Endothelial cell of umbilical vein (primary cell): ENCODE data around the gene FLT4. TPM values are rescaled to one million over a fixed set of nuclear protein-coding genes. Genes with fewer than 3 reads are reported as not detected.

Source experiments
- BruUV-seq: library from RNA; stranded (reverse); fragments of 400-500 nt; replicated peaks from 2 replicates; lab custom pipeline; 2021; lab: Mats Ljungman, UMichigan
- CTCF ChIA-PET: fragments of 300-600, 350-600 bp; sonication (Branson Sonifier 250); formaldehyde crosslinking; loops from one replicate; lab custom pipeline; 2021; ENCODE audit warnings: antibody characterized with exemption, inconsistent platforms; lab: Charles Lee
- POLR2A ChIA-PET: fragments of 300-600, 350-600 bp; sonication (Branson Sonifier 250); formaldehyde crosslinking; loops from one replicate; lab custom pipeline; 2021; ENCODE audit warnings: antibody characterized with exemption, inconsistent platforms; lab: Charles Lee
- DNase-seq: peaks from one replicate; pipeline ENCODE4 v3.0.0-alpha.2; 2011; ENCODE audit warnings: low read depth, low spot score
- FAIRE-seq: peaks from 2 replicates; lab custom pipeline; 2011; peaks lifted over from hg19 to GRCh38; lab: Jason Lieb, UNC
- H2AFZ ChIP-seq: 2 replicates; pipeline ENCODE4 v1.6.0; 2012; ENCODE audit warnings: low read depth, low read length, control low read depth, inconsistent platforms
- H3K27ac ChIP-seq: 2 replicates; pipeline ENCODE4 v1.5.1; 2011; ENCODE audit warnings: low read depth, mild to moderate bottlenecking, control low read depth, low read length, moderate library complexity; ENCODE audit not compliant: insufficient read depth
- H3K27me3 ChIP-seq, 2 experiments: 2 replicates each; pipeline versions ENCODE4 v1.6.0 to v1.6.1; 2011; ENCODE audit warnings: low read length in 2 of 2, mixed read lengths in 1 of 2; ENCODE audit not compliant: control insufficient read depth in 2 of 2, insufficient read depth in 2 of 2
- H3K36me3 ChIP-seq, 2 experiments: 2 replicates in 1 of 2; 3 replicates in 1 of 2; pipeline ENCODE4 v1.5.1; 2011; ENCODE audit warnings: low read length in 2 of 2, mild to moderate bottlenecking in 1 of 2, moderate library complexity in 1 of 2; ENCODE audit not compliant: control insufficient read depth in 2 of 2, insufficient read depth in 2 of 2; ENCODE audit errors: extremely low read depth in 1 of 2
- H3K4me1 ChIP-seq: 3 replicates; pipeline ENCODE4 v1.5.1; 2011; ENCODE audit warnings: mild to moderate bottlenecking, low read length; ENCODE audit not compliant: control insufficient read depth, insufficient read depth; ENCODE audit errors: extremely low read depth
- H3K4me2 ChIP-seq: 2 replicates; pipeline ENCODE4 v1.6.1; 2011; ENCODE audit warnings: low read length, control low read depth, mixed read lengths; ENCODE audit not compliant: insufficient read depth
- H3K4me3 ChIP-seq, 3 experiments: fragments of 200-600 bp in 1 of 3; sonication (generic), shearing (Covaris generic) in 1 of 3; replicated peaks in 1 of 3; 2 replicates each; pipeline ENCODE4 v1.5.1; 2011 to 2016; ENCODE audit warnings: control low read depth in 3 of 3, low read length in 3 of 3, mild to moderate bottlenecking in 2 of 3, inconsistent platforms in 1 of 3, low read depth in 1 of 3, moderate library complexity in 1 of 3; ENCODE audit not compliant: insufficient read depth in 1 of 3
- H3K79me2 ChIP-seq: 2 replicates; pipeline ENCODE4 v1.6.0; 2012; ENCODE audit warnings: low read length, inconsistent platforms; ENCODE audit not compliant: control insufficient read depth, insufficient read depth
- H3K9ac ChIP-seq: replicated peaks from 2 replicates; pipeline ENCODE3; 2011; ENCODE audit warnings: low read length, control low read depth; ENCODE audit not compliant: insufficient read depth; ENCODE audit errors: extremely low read depth
- H3K9me1 ChIP-seq: replicated peaks from 3 replicates; pipeline ENCODE4 v1.6.0; 2011; ENCODE audit warnings: mild to moderate bottlenecking, low read length; ENCODE audit not compliant: control insufficient read depth, insufficient read depth; ENCODE audit errors: extremely low read depth
- H3K9me3 ChIP-seq: replicated peaks from 2 replicates; pipeline ENCODE4 v1.5.1; 2012; ENCODE audit warnings: low read length, inconsistent platforms; ENCODE audit not compliant: control insufficient read depth, insufficient read depth
- H4K20me1 ChIP-seq: replicated peaks from 2 replicates; pipeline ENCODE3; 2011; ENCODE audit warnings: mild to moderate bottlenecking, low read length; ENCODE audit not compliant: control insufficient read depth, insufficient read depth; ENCODE audit errors: extremely low read depth
- CTCF ChIP-seq, 2 donors: IDR thresholded peaks; 1 replicate in 1 of 2; 2 replicates in 1 of 2; pipeline ENCODE4 v1.5.1; 2011; ENCODE audit warnings: low read length in 2 of 2, mild to moderate bottlenecking in 2 of 2, moderate library complexity in 2 of 2, control low read depth in 1 of 2, inconsistent platforms in 1 of 2, low read depth in 1 of 2; ENCODE audit not compliant: insufficient read depth in 1 of 2; ENCODE audit errors: extremely low read depth in 1 of 2
- EZH2 ChIP-seq: IDR thresholded peaks from 2 replicates; pipeline ENCODE4 v1.6.1; 2012; ENCODE audit warnings: borderline replicate concordance, low read depth, mild to moderate bottlenecking, moderate library complexity, low read length, inconsistent platforms; ENCODE audit not compliant: severe bottlenecking
- FOS ChIP-seq: IDR thresholded peaks from 2 replicates; pipeline ENCODE4 v1.6.1; 2011; ENCODE audit warnings: mild to moderate bottlenecking, low read length, moderate library complexity, borderline replicate concordance; ENCODE audit not compliant: insufficient read depth
- GATA2 ChIP-seq: IDR thresholded peaks from 2 replicates; pipeline ENCODE4 v1.7.0; 2011; ENCODE audit warnings: low read depth, mild to moderate bottlenecking, moderate library complexity, mixed read lengths, low read length; ENCODE audit not compliant: insufficient read length, insufficient read depth
- JUN ChIP-seq: IDR thresholded peaks from 2 replicates; pipeline ENCODE4 v1.6.1; 2011; ENCODE audit warnings: borderline replicate concordance, low read depth; ENCODE audit not compliant: insufficient read length, insufficient read depth
- MYC ChIP-seq: IDR thresholded peaks from one replicate; pipeline ENCODE4 v1.6.1; 2011; ENCODE audit warnings: mild to moderate bottlenecking, low read depth, low read length
- POLR2A ChIP-seq: IDR thresholded peaks from 2 replicates; pipeline ENCODE4 v1.6.1; 2012; ENCODE audit warnings: low read depth, mild to moderate bottlenecking, control low read depth, low read length
- POLR2AphosphoS5 ChIP-seq: IDR thresholded peaks from 2 replicates; pipeline ENCODE4 v1.6.1; 2012; ENCODE audit warnings: low read depth, mild to moderate bottlenecking, control low read depth, low read length, moderate library complexity; ENCODE audit not compliant: insufficient read depth
- dilution Hi-C: fragments of 300-500 bp; cut with MboI; formaldehyde crosslinking; loops from one replicate; pipeline ENCODE4 v1.15.0; 2019; ENCODE audit warnings: low sequenced_read_pairs; ENCODE audit not compliant: extremely low pct_ligation_motif_present
- intact Hi-C: fragments of 100-400 bp; cut with micrococcal nuclease; formaldehyde crosslinking; loops from one replicate; pipeline ENCODE4 v1.10.0; 2022
- polyA plus RNA-seq, 4 experiments: library from polyadenylated mRNA; depleted of rRNA in 3 of 4; stranded (reverse) in 3 of 4; unstranded in 1 of 4; fragments of >200 nt; gene quantifications; 2 replicates each; pipeline versions ENCODE4 v1.2.1 to v1.2.3, GENCODE V29; 2011 to 2012; ENCODE audit warnings: missing spikeins in 1 of 4
- total RNA-seq: library from RNA; stranded (reverse); gene quantifications from 2 replicates; pipeline ENCODE4 v1.2.3, GENCODE V29; 2021

The FLT4 gene
- total and polyA plus RNA-seq, 2 donors (not counting 3 experiments of a cell fraction or from before 2014, with no cell fraction given), result 44.4 to 71.5 TPM

DNA sequence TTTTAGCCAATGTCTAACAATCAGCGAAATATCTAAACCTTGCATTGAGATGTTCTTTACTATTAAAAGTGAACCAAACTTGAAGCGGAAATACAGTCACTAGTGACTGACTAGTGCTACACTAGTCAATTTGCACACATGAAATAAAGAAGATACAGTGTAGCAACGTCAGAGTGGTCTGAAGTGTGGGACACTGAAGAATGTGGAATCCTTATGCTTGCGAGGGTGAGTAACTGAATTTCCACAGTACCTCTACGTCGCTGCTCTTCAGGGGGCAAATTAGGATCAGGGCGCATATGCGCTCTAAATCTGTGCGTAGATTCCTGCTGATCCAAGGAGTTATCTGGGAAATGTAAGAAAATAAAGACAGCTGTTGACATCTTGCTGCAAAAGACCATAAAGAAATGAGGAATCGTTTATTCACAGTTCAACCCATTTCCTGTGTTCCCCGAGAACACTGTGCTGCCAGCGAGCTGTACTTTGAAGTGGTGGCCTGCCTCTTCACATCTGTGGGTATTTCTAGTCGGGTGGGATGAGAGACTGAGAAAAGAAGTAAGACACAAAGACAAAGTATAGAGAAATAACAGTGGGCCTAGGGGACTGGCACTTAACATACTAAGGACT is 39.8 kb upstream of the FLT4 start:
- FAIRE-seq (no peak), DNase-seq (no peak)
- Histone ChIP-seq H3K79me2 (no peaks in the 10 kb centered on the region), H3K36me3 (no peaks in the 10 kb centered on the region), H3K27ac (no peak overlapping the region), H3K4me1 (no peaks in the 10 kb centered on the region), H3K9me3 (no peaks in the 10 kb centered on the region), H4K20me1 (no peaks in the 10 kb centered on the region), H3K4me3 (no peak overlapping the region), H3K4me2 (no peak overlapping the region), H3K27me3 (no peaks in the 10 kb centered on the region), H3K9ac (no peak overlapping the region), H3K9me1 (no peaks in the 10 kb centered on the region), H2AFZ (no peak overlapping the region)
- CTCF ChIA-PET, result no interaction called here
- dilution Hi-C loops, result no loop called here
- POLR2A ChIA-PET, result no interaction called here
- intact Hi-C loops, result no loop called here
- TF ChIP-seq GATA2, result no peak
- no peak for TF ChIP-seq JUN
- no peak for TF ChIP-seq FOS
- no peak for TF ChIP-seq POLR2AphosphoS5
- no peak for TF ChIP-seq POLR2A
- no TSS peak for BruUV-seq

- Histone ChIP-seq H3K9me3 (no peaks in the 10 kb centered on the region), H3K9me1 (no peaks in the 10 kb centered on the region), H3K9ac (no peak overlapping the region), H3K27me3 (no peaks in the 10 kb centered on the region), H3K36me3 (no peaks in the 10 kb centered on the region), H3K4me2 (no peak overlapping the region), H3K4me1 (no peaks in the 10 kb centered on the region), H4K20me1 (no peaks in the 10 kb centered on the region), H3K79me2 (no peaks in the 10 kb centered on the region), H3K27ac (no peak overlapping the region), H3K4me3 (no peak overlapping the region), H2AFZ (no peak overlapping the region)
- no peak for FAIRE-seq
- intact Hi-C loops (no loop called here), dilution Hi-C loops (no loop called here)
- CTCF ChIA-PET, result no interaction called here
- POLR2A ChIA-PET, result no interaction called here
- no TSS peak for BruUV-seq
- no peak for TF ChIP-seq FOS
- no peak for TF ChIP-seq POLR2AphosphoS5
- no peak for TF ChIP-seq GATA2
- TF ChIP-seq MYC, result no peak
- TF ChIP-seq EZH2, result no peak
- TF ChIP-seq POLR2A, result no peak
- no peak for TF ChIP-seq CTCF (IDR thresholded peaks at IDR 0.05; ENCODE audit: extremely low read depth in 1 of 2, insufficient read depth in 1 of 2, low read depth in 1 of 2, low read length in 2 of 2)
- no peak for DNase-seq
Observed at GRCh38 chr5:180688330-180689070, 39.1 kb upstream of the FLT4 start.
